Sigmoid colon (tissue), 7 donors: ENCODE data around the gene NFATC1. TPM values are rescaled to one million over a fixed set of nuclear protein-coding genes. Genes with fewer than 3 reads are reported as not detected.

Source experiments
- DNase-seq: peaks from one replicate; pipeline ENCODE4 v3.0.0-alpha.2; 2019
- H3K27ac ChIP-seq, 4 donors: fragments of 200-600 bp; sonication (generic); one replicate each; pipeline ENCODE4 v1.5.1; 2016 to 2019; ENCODE audit warnings: mild to moderate bottlenecking in 1 of 4
- H3K27me3 ChIP-seq, 3 donors: fragments of 200-600 bp; sonication (generic); one replicate each; pipeline ENCODE4 v1.5.1; 2019; ENCODE audit warnings: mild to moderate bottlenecking in 1 of 3
- H3K36me3 ChIP-seq, 4 donors: fragments of 200-600 bp; sonication (generic); one replicate each; pipeline ENCODE4 v1.5.1; 2016 to 2019
- H3K4me1 ChIP-seq, 4 donors: fragments of 200-600 bp; sonication (generic); one replicate each; pipeline ENCODE4 v1.5.1; 2017 to 2019
- H3K4me3 ChIP-seq, 4 donors: fragments of 200-600 bp; sonication (generic); one replicate each; pipeline ENCODE4 v1.5.1; 2017 to 2019; ENCODE audit warnings: mild to moderate bottlenecking in 2 of 4, moderate library complexity in 1 of 4
- H3K9me3 ChIP-seq, 4 donors: fragments of 200-600 bp in 3 of 4; sonication (generic) in 3 of 4; one replicate each; pipeline versions ENCODE4 v1.5.1 to v1.6.1; 2013 to 2019
- CTCF ChIP-seq, 4 experiments: fragments of 450-650 bp in 3 of 4; fragments of 200-600 bp in 1 of 4; IDR thresholded peaks; one replicate each; pipeline ENCODE4 v1.5.1; 2016 to 2019; ENCODE audit warnings: antibody characterized with exemption in 4 of 4, mild to moderate bottlenecking in 3 of 4, moderate library complexity in 2 of 4
- EP300 ChIP-seq, 4 donors: sonication (generic); formaldehyde crosslinking; IDR thresholded peaks; one replicate each; pipeline ENCODE4 v1.6.1; 2017; ENCODE audit warnings: antibody characterized with exemption in 4 of 4
- POLR2A ChIP-seq, 2 donors: fragments of 450-650 bp; IDR thresholded peaks; one replicate each; pipeline ENCODE4 v1.6.1; 2016; ENCODE audit warnings: antibody characterized with exemption in 2 of 2, mild to moderate bottlenecking in 2 of 2, moderate library complexity in 2 of 2
- POLR2AphosphoS5 ChIP-seq, 4 donors: sonication (generic); formaldehyde crosslinking; IDR thresholded peaks; one replicate each; pipeline ENCODE4 v1.6.1; 2017; ENCODE audit warnings: antibody characterized with exemption in 4 of 4
- WGBS, 2 donors: extraction: QIAGEN DNeasy Blood & Tissue Kit; methylation state at CpG; one replicate each; pipeline ENCODE4 v1.1.7; 2013; 5-methylcytosine and 5-hydroxymethylcytosine counted together
- intact Hi-C: fragments of 100-400 bp; cut with DNase I; formaldehyde crosslinking; loops from one replicate; pipeline ENCODE4 v1.15.1; 2023
- polyA plus RNA-seq, 3 donors: library from polyadenylated mRNA; stranded (reverse); fragments of 200-250 nt; gene quantifications; one replicate each; pipeline ENCODE4 v1.2.3, GENCODE V29; 2013
- total RNA-seq, 4 donors: library from RNA; depleted of rRNA; stranded (reverse); fragments of >200 nt; gene quantifications; one replicate each; pipeline ENCODE4 v1.1.0, GENCODE V29; 2016
- donor health status: healthy with polysubstance abuse.
- donor health status: Bipolar disorder and iron deficiency.
- donor health status: healthy.

Gene NFATC1
- total and polyA plus RNA-seq, 7 donors, result 1.6 to 13.8 (median 10.7) TPM

DNA sequence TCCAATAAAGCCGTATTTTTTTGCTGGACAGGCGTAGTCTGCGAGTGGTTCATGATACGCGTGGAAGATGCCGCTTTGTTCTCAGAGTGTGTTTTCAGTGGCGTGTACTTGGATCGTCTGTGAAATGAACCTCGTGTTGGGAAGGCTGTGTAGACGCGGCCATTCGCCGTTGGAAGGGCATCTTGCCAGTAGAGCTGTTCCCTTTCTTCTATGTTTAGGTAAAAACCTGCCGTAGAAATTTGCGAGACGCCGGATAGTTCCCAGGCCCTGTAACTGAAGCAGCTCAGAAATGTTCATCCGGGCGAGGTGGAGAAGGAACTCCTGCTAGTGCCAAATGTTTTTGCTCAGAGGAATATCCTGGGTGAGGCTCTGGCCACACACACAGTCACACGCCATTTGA lies 133.6 kb downstream of the NFATC1 start:
- Histone ChIP-seq H3K27me3 (peaks cover 0 to 17% (median 0%) of the 10 kb centered on the region in 3 donors), H3K9me3 (no peaks in the 10 kb centered on the region), H3K36me3 (peaks cover 0 to 9% (median 4%) of the 10 kb centered on the region in 4 donors), H3K4me3 (no peak overlapping the region), H3K27ac (peak overlapping the region in 2 of 4 donors; percentile 33), H3K4me1 (peaks cover 0 to 24% (median 21%) of the 10 kb centered on the region in 4 donors)
- intact Hi-C loops, result loop anchor here (5.0 kb wide), 1 partner anchor 72 kb away; no protein-coding TSS in a partner anchor
- WGBS, 2 donors, result 89% methylated on average over 20 of the region's 20 CpGs
- TF ChIP-seq POLR2AphosphoS5 (IDR thresholded peaks at IDR 0.05) (no peak), EP300 (IDR thresholded peaks at IDR 0.05) (no peak), POLR2A (IDR thresholded peaks at IDR 0.05) (no peak), CTCF (IDR thresholded peaks at IDR 0.05) (no peak)
- DNase-seq, result peak; percentile 63

GRCh38 chr18:79529991-79530390 lies 134.3 kb downstream of the NFATC1 start:
- TF ChIP-seq CTCF (IDR thresholded peaks at IDR 0.05), result no peak
- TF ChIP-seq POLR2A (IDR thresholded peaks at IDR 0.05), result no peak
- TF ChIP-seq EP300 (IDR thresholded peaks at IDR 0.05), result no peak
- TF ChIP-seq POLR2AphosphoS5 (IDR thresholded peaks at IDR 0.05), result no peak
- Histone ChIP-seq H3K36me3 (peaks cover 0 to 9% (median 4%) of the 10 kb centered on the region in 4 donors), H3K27ac (no peak overlapping the region), H3K4me1 (peaks cover 0 to 24% (median 21%) of the 10 kb centered on the region in 4 donors), H3K4me3 (no peak overlapping the region), H3K27me3 (peaks cover 0 to 17% (median 0%) of the 10 kb centered on the region in 3 donors), H3K9me3 (no peaks in the 10 kb centered on the region)
- intact Hi-C loops, result loop anchor here (2.0 to 5.0 kb wide), 2 partner anchors 73 to 113 kb away; no protein-coding TSS in a partner anchor
- 88 to 95% methylated on average over 24 of the region's 24 CpGs for WGBS, 2 donors
- peak; percentile 49 for DNase-seq

- Histone ChIP-seq H3K27ac (no peak overlapping the region), H3K4me1 (peaks cover 0 to 20% (median 17%) of the 10 kb centered on the region in 4 donors), H3K9me3 (no peaks in the 10 kb centered on the region), H3K36me3 (peaks cover 0 to 9% (median 4%) of the 10 kb centered on the region in 4 donors), H3K4me3 (no peak overlapping the region), H3K27me3 (peaks cover 0 to 17% (median 0%) of the 10 kb centered on the region in 3 donors)
- WGBS, 2 donors, result 88 to 95% methylated on average over 18 of the region's 18 CpGs
- intact Hi-C loops, result loop anchor here (2.0 kb wide), 1 partner anchor 112 kb away; no protein-coding TSS in a partner anchor
- no peak for TF ChIP-seq CTCF (IDR thresholded peaks at IDR 0.05)
- no peak for TF ChIP-seq POLR2A (IDR thresholded peaks at IDR 0.05)
- no peak for TF ChIP-seq POLR2AphosphoS5 (IDR thresholded peaks at IDR 0.05)
- TF ChIP-seq EP300 (IDR thresholded peaks at IDR 0.05), result no peak
- peak; percentile 60 for DNase-seq
These were observed 135.1 kb downstream of the NFATC1 start for GRCh38 chr18:79530821-79531220.

- Histone ChIP-seq H3K27ac (no peak overlapping the region), H3K4me3 (no peak overlapping the region), H3K4me1 (peaks cover 0 to 15% (median 11%) of the 10 kb centered on the region in 4 donors), H3K36me3 (peaks cover 0 to 9% (median 4%) of the 10 kb centered on the region in 4 donors), H3K27me3 (peaks cover 0 to 17% (median 0%) of the 10 kb centered on the region in 3 donors), H3K9me3 (no peaks in the 10 kb centered on the region)
- TF ChIP-seq EP300 (IDR thresholded peaks at IDR 0.05) (no peak), CTCF (IDR thresholded peaks at IDR 0.05) (no peak), POLR2AphosphoS5 (IDR thresholded peaks at IDR 0.05) (no peak), POLR2A (IDR thresholded peaks at IDR 0.05) (no peak)
- peak; percentile 62 for DNase-seq
- intact Hi-C loops, result loop anchor here (2.0 kb wide), 1 partner anchor 111 kb away; no protein-coding TSS in a partner anchor
- 76 to 80% methylated on average over 20 of the region's 20 CpGs for WGBS, 2 donors
These were observed 135.7 kb downstream of the NFATC1 start for GRCh38 chr18:79531386-79531785.
